Measurements from ENCODE around the gene ZNF157. TPM values are rescaled to one million over a fixed set of nuclear protein-coding genes. Genes with fewer than 3 reads are reported as not detected.
A peak's percentile ranks its signal among the peaks of the same experiment; 100 is the strongest.

ZNF157 gene
- polyA plus RNA-seq (2013, experiment 1 of 2) = 0.03 TPM
- polyA plus RNA-seq (2013, experiment 2 of 2) = 0.01 TPM

- H3K4me2 ChIP-seq (ENCODE audit: low read length, poor library complexity, severe bottlenecking) = no peak within 1 kb of the TSS
- no peak within 1 kb of the TSS for H2BK5ac ChIP-seq (ENCODE audit: low read depth, low read length, poor library complexity, severe bottlenecking)
- no peak within 1 kb of the TSS for H2BK12ac ChIP-seq (ENCODE audit: low read length in 2 of 2)
- no peaks in the 10 kb centered on the region for H3K4me1 ChIP-seq (ENCODE audit: control insufficient read depth, insufficient read depth, low read depth, low read length)
- no peak within 1 kb of the TSS for H2BK120ac ChIP-seq (ENCODE audit: low read depth, low read length)
- peak within 1 kb of the TSS in 1 of 2 experiments; percentile 48 for H3K14ac ChIP-seq (ENCODE audit: low read length in 2 of 2)
- no peak within 1 kb of the TSS for H3K18ac ChIP-seq (ENCODE audit: low read depth in 1 of 2, low read length in 2 of 2)
- H3K27ac ChIP-seq (ENCODE audit: low read length, poor library complexity, severe bottlenecking) = no peak within 1 kb of the TSS
- H3K9ac ChIP-seq (ENCODE audit: low read length) = no peak within 1 kb of the TSS
- peaks cover 0 to 4% of the 10 kb centered on the region in 2 experiments for H3K27me3 ChIP-seq (ENCODE audit: control insufficient read depth in 1 of 2, insufficient read depth in 1 of 2, low read length in 2 of 2)
- H2AK5ac ChIP-seq (ENCODE audit: low read length, severe bottlenecking) = no peak within 1 kb of the TSS
- no peak within 1 kb of the TSS for H2AFZ ChIP-seq (ENCODE audit: low read depth, low read length)
- H4K8ac ChIP-seq (ENCODE audit: low read length) = no peak within 1 kb of the TSS
- H3K9me3 ChIP-seq (ENCODE audit: control insufficient read depth, low read length) = no peaks in the 10 kb centered on the region
- H3K4ac ChIP-seq (ENCODE audit: low read depth in 1 of 2, low read length in 2 of 2) = no peak within 1 kb of the TSS
- no peak for DNase-seq
- H4K91ac ChIP-seq (ENCODE audit: low read length) = no peak within 1 kb of the TSS
- H3K4me3 ChIP-seq (ENCODE audit: insufficient read depth in 1 of 2, low read depth in 1 of 2, low read length in 2 of 2) = no peak within 1 kb of the TSS
- WGBS = 100% methylated on average over 1 of the region's 3 CpGs
- no peaks in the 10 kb centered on the region for H3K36me3 ChIP-seq (ENCODE audit: control insufficient read depth in 1 of 2, insufficient read depth in 2 of 2, low read depth in 1 of 2, low read length in 2 of 2)
- no peaks in the 10 kb centered on the region for H3K79me1 ChIP-seq (replicated peaks; ENCODE audit: low read length, poor library complexity, severe bottlenecking)
- H3K23ac ChIP-seq (ENCODE audit: low read length in 2 of 2) = no peak within 1 kb of the TSS
- H2BK15ac ChIP-seq (ENCODE audit: low read depth, poor library complexity, severe bottlenecking) = no peak within 1 kb of the TSS
These were observed at the start of gene ZNF157 for GRCh38 chrX:47370278-47370677. Gene ZNF157 (plus strand): TSS chrX:47370578. CDS start chrX:47370669, 91 bp downstream.

GRCh38 chrX:47321386-47321785 lies 49.0 kb upstream of the ZNF157 start:
- H3K9ac ChIP-seq (ENCODE audit: low read length) = no peak overlapping the region

DNA sequence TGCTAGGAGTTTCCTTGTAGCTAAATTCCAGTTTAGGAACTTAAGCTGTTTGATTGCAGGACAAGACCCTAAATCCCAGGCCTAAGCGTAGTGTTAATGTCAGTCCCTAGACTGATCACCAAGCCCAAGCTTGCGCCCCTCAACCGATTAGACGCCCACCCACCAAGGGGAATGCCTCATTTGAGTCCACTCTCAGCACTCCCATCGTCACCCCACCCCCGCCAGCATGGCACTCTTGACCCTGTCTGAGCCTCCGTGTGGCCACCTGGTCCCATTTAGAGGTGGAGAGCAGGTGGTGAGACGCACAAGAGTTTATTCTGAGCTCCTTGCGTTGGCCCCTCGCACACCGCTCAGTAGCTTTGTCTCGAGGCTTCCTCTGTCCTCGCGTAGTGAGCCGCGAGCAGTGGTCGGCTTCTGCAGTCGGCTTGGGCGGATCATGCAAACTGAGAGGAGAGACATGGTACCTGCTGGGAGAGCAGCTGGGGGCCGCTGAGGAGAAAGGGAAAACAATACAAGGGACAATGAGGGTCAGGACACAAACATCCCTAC lies 48.5 kb upstream of the ZNF157 start:
- peak overlapping the region; percentile 88 for H2AFZ ChIP-seq (ENCODE audit: low read depth, low read length)
- no peak overlapping the region for H2BK5ac ChIP-seq (ENCODE audit: low read depth, low read length, poor library complexity, severe bottlenecking)
- no peak overlapping the region for H4K91ac ChIP-seq (ENCODE audit: low read length)

More at GRCh38 chrX:47321386-47321785, 49.0 kb upstream of the ZNF157 start:
- Histone ChIP-seq H2BK12ac (ENCODE audit: low read length in 2 of 2) (no peak overlapping the region), H2BK120ac (ENCODE audit: low read depth, low read length) (no peak overlapping the region), H3K18ac (ENCODE audit: low read depth in 1 of 2, low read length in 2 of 2) (peak overlapping the region in 1 of 2 experiments; percentile 48), H2BK15ac (ENCODE audit: low read depth, poor library complexity, severe bottlenecking) (no peak overlapping the region), H3K14ac (ENCODE audit: low read length in 2 of 2) (no peak overlapping the region), H3K36me3 (ENCODE audit: control insufficient read depth in 1 of 2, insufficient read depth in 2 of 2, low read depth in 1 of 2, low read length in 2 of 2) (no peaks in the 10 kb centered on the region), H4K8ac (ENCODE audit: low read length) (peak overlapping the region; percentile 96), H2AFZ (ENCODE audit: low read depth, low read length) (peak overlapping the region; percentile 88), H3K79me1 (replicated peaks; ENCODE audit: low read length, poor library complexity, severe bottlenecking) (no peaks in the 10 kb centered on the region), H4K91ac (ENCODE audit: low read length) (no peak overlapping the region), H3K4me2 (ENCODE audit: low read length, poor library complexity, severe bottlenecking) (no peak overlapping the region), H3K4me3 (ENCODE audit: insufficient read depth in 1 of 2, low read depth in 1 of 2, low read length in 2 of 2) (no peak overlapping the region), H2AK5ac (ENCODE audit: low read length, severe bottlenecking) (no peak overlapping the region), H2BK5ac (ENCODE audit: low read depth, low read length, poor library complexity, severe bottlenecking) (no peak overlapping the region), H3K27ac (ENCODE audit: low read length, poor library complexity, severe bottlenecking) (no peak overlapping the region), H3K27me3 (ENCODE audit: control insufficient read depth in 1 of 2, insufficient read depth in 1 of 2, low read length in 2 of 2) (peaks cover 0 to 9% of the 10 kb centered on the region in 2 experiments), H3K4me1 (ENCODE audit: control insufficient read depth, insufficient read depth, low read depth, low read length) (peaks cover 2% of the 10 kb centered on the region), H3K4ac (ENCODE audit: low read depth in 1 of 2, low read length in 2 of 2) (no peak overlapping the region), H3K23ac (ENCODE audit: low read length in 2 of 2) (no peak overlapping the region), H3K9me3 (ENCODE audit: control insufficient read depth, low read length) (no peaks in the 10 kb centered on the region)
- WGBS = 28% methylated on average over 16 of the region's 19 CpGs
- DNase-seq = peak; percentile 51

GRCh38 chrX:47327902-47328301 lies 42.5 kb upstream of the ZNF157 start:
- Histone ChIP-seq H3K79me1 (replicated peaks; ENCODE audit: low read length, poor library complexity, severe bottlenecking) (no peaks in the 10 kb centered on the region), H3K14ac (ENCODE audit: low read length in 2 of 2) (no peak overlapping the region), H2BK12ac (ENCODE audit: low read length in 2 of 2) (no peak overlapping the region), H3K36me3 (ENCODE audit: control insufficient read depth in 1 of 2, insufficient read depth in 2 of 2, low read depth in 1 of 2, low read length in 2 of 2) (no peaks in the 10 kb centered on the region), H3K9me3 (ENCODE audit: control insufficient read depth, low read length) (no peaks in the 10 kb centered on the region), H4K8ac (ENCODE audit: low read length) (no peak overlapping the region), H2BK5ac (ENCODE audit: low read depth, low read length, poor library complexity, severe bottlenecking) (no peak overlapping the region), H2AK5ac (ENCODE audit: low read length, severe bottlenecking) (no peak overlapping the region), H2BK120ac (ENCODE audit: low read depth, low read length) (no peak overlapping the region), H2AFZ (ENCODE audit: low read depth, low read length) (no peak overlapping the region), H3K4me2 (ENCODE audit: low read length, poor library complexity, severe bottlenecking) (no peak overlapping the region), H3K27me3 (ENCODE audit: control insufficient read depth in 1 of 2, insufficient read depth in 1 of 2, low read length in 2 of 2) (peaks cover 0 to 7% of the 10 kb centered on the region in 2 experiments), H3K4me1 (ENCODE audit: control insufficient read depth, insufficient read depth, low read depth, low read length) (no peaks in the 10 kb centered on the region), H2BK15ac (ENCODE audit: low read depth, poor library complexity, severe bottlenecking) (no peak overlapping the region), H3K27ac (ENCODE audit: low read length, poor library complexity, severe bottlenecking) (no peak overlapping the region), H3K18ac (ENCODE audit: low read depth in 1 of 2, low read length in 2 of 2) (no peak overlapping the region), H3K4ac (ENCODE audit: low read depth in 1 of 2, low read length in 2 of 2) (no peak overlapping the region), H3K4me3 (ENCODE audit: insufficient read depth in 1 of 2, low read depth in 1 of 2, low read length in 2 of 2) (no peak overlapping the region), H4K91ac (ENCODE audit: low read length) (no peak overlapping the region), H3K23ac (ENCODE audit: low read length in 2 of 2) (no peak overlapping the region), H3K9ac (ENCODE audit: low read length) (no peak overlapping the region)
- WGBS = 81% methylated on average over 5 of the region's 6 CpGs
- no peak for DNase-seq

More for the DNA sequence above, 48.5 kb upstream of the ZNF157 start:
- no peak overlapping the region for H3K9ac ChIP-seq (ENCODE audit: low read length)
- peak overlapping the region in 1 of 2 experiments; percentile 48 for H3K18ac ChIP-seq (ENCODE audit: low read depth in 1 of 2, low read length in 2 of 2)
- H3K27me3 ChIP-seq (ENCODE audit: control insufficient read depth in 1 of 2, insufficient read depth in 1 of 2, low read length in 2 of 2) = peaks cover 0 to 4% of the 10 kb centered on the region in 2 experiments
- peak overlapping the region; percentile 96 for H4K8ac ChIP-seq (ENCODE audit: low read length)
- no peak overlapping the region for H2BK15ac ChIP-seq (ENCODE audit: low read depth, poor library complexity, severe bottlenecking)
- H2BK12ac ChIP-seq (ENCODE audit: low read length in 2 of 2) = no peak overlapping the region
- H3K36me3 ChIP-seq (ENCODE audit: control insufficient read depth in 1 of 2, insufficient read depth in 2 of 2, low read depth in 1 of 2, low read length in 2 of 2) = no peaks in the 10 kb centered on the region
- H3K9me3 ChIP-seq (ENCODE audit: control insufficient read depth, low read length) = no peaks in the 10 kb centered on the region
- no peak for DNase-seq
- H3K79me1 ChIP-seq (replicated peaks; ENCODE audit: low read length, poor library complexity, severe bottlenecking) = no peaks in the 10 kb centered on the region
- no peak overlapping the region for H3K4ac ChIP-seq (ENCODE audit: low read depth in 1 of 2, low read length in 2 of 2)
- H2AK5ac ChIP-seq (ENCODE audit: low read length, severe bottlenecking) = no peak overlapping the region
- H3K4me1 ChIP-seq (ENCODE audit: control insufficient read depth, insufficient read depth, low read depth, low read length) = peaks cover 2% of the 10 kb centered on the region
- 73% methylated on average over 16 of the region's 20 CpGs for WGBS
- H3K14ac ChIP-seq (ENCODE audit: low read length in 2 of 2) = no peak overlapping the region
- no peak overlapping the region for H3K27ac ChIP-seq (ENCODE audit: low read length, poor library complexity, severe bottlenecking)
- H3K23ac ChIP-seq (ENCODE audit: low read length in 2 of 2) = no peak overlapping the region
- H2BK120ac ChIP-seq (ENCODE audit: low read depth, low read length) = no peak overlapping the region
- no peak overlapping the region for H3K4me2 ChIP-seq (ENCODE audit: low read length, poor library complexity, severe bottlenecking)
- no peak overlapping the region for H3K4me3 ChIP-seq (ENCODE audit: insufficient read depth in 1 of 2, low read depth in 1 of 2, low read length in 2 of 2)
